Naive B cell (primary cell): ENCODE measurements around the gene CDK11B. TPM values are rescaled to one million over a fixed set of nuclear protein-coding genes. Genes with fewer than 3 reads are reported as not detected.
"Not testable (repeated sequence)": the region's sequence is repeated elsewhere in the genome, so short reads cannot be mapped to it uniquely, and the experiment has no call there.

ENCODE experiments used
- ATAC-seq, 2 donors: fragments of 150-1000 bp; cut with Tn5 transposase; 2 replicates each; pipeline ENCODE4 v1.10.0; 2021; ENCODE audit warnings: low read depth in 2 of 2, mild to moderate bottlenecking in 2 of 2, moderate library complexity in 2 of 2
- DNase-seq: peaks from one replicate; pipeline ENCODE4 v3.0.0; 2022
- H3K27ac Mint-ChIP-seq, 6 donors: one replicate each; pipeline ENCODE4 v1.8.0; 2020 to 2022; ENCODE audit warnings: mild to moderate bottlenecking in 6 of 6, mixed read lengths in 6 of 6, moderate library complexity in 5 of 6, inconsistent platforms in 2 of 6
- H3K27me3 Mint-ChIP-seq, 3 donors: one replicate each; pipeline ENCODE4 v1.8.0; 2021 to 2022; ENCODE audit warnings: mixed read lengths in 3 of 3, mild to moderate bottlenecking in 1 of 3
- H3K36me3 Mint-ChIP-seq, 2 donors: one replicate each; pipeline ENCODE4 v1.8.0; 2020 to 2022; ENCODE audit warnings: mixed read lengths in 2 of 2, inconsistent platforms in 1 of 2, mild to moderate bottlenecking in 1 of 2
- H3K4me1 Mint-ChIP-seq, 3 donors: one replicate each; pipeline ENCODE4 v1.8.0; 2020 to 2022; ENCODE audit warnings: mixed read lengths in 3 of 3, inconsistent platforms in 1 of 3, mild to moderate bottlenecking in 1 of 3, moderate library complexity in 1 of 3
- H3K4me3 Mint-ChIP-seq, 8 donors: one replicate each; pipeline ENCODE4 v1.8.0; 2020 to 2022; ENCODE audit warnings: mild to moderate bottlenecking in 8 of 8, mixed read lengths in 8 of 8, moderate library complexity in 8 of 8, inconsistent platforms in 2 of 8
- H3K9me3 Mint-ChIP-seq, 7 donors: one replicate each; pipeline ENCODE4 v1.8.0; 2020 to 2022; ENCODE audit warnings: mixed read lengths in 7 of 7, mild to moderate bottlenecking in 5 of 7, inconsistent platforms in 2 of 7, moderate library complexity in 1 of 7
- polyA plus RNA-seq, 6 donors: library from polyadenylated mRNA; unstranded; fragments of 300-500 nt; fragmentation: Illumina TruSeq; gene quantifications; one replicate each; pipeline ENCODE4 v1.2.3, GENCODE V29; 2021; ENCODE audit warnings: low read depth in 6 of 6

Gene CDK11B
- polyA plus RNA-seq, 6 donors from 2014 or later = 2.2 to 17.5 (median 8.4) TPM

DNA sequence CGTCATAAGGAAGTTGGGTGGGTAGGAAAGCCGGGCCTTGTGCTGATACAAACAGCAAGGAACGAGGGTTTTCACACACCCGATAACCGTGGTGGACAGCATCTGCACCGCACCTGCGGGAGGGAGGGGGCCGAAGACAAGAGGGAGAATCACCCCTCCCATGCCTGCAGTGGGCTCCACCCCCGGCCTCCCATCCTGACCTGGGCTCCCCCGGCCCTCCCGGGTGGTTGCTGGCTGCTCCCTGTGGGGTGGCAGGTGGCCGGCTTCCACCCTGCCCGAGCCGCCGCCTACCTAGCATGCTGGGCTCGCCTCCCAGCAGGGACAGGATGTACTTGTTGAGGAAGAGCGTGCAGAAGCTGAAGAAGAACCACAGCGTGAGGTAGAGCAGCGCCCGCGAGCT, 17.3 kb upstream of the CDK11B start:
- DNase-seq, ATAC-seq, H3K4me3 Mint-ChIP-seq, H3K27ac Mint-ChIP-seq, H3K9me3 Mint-ChIP-seq, H3K36me3 Mint-ChIP-seq, H3K27me3 Mint-ChIP-seq: not testable (repeated sequence)
- peaks cover 21 to 33% (median 26%) of the 10 kb centered on the region in 3 donors for H3K4me1 Mint-ChIP-seq

GRCh38 chr1:1675218-1675617, 16.4 kb upstream of the CDK11B start:
- not testable (repeated sequence) for ATAC-seq, H3K4me3 Mint-ChIP-seq, DNase-seq, H3K27ac Mint-ChIP-seq, H3K36me3 Mint-ChIP-seq, H3K9me3 Mint-ChIP-seq, H3K27me3 Mint-ChIP-seq
- H3K4me1 Mint-ChIP-seq = peaks cover 19 to 30% (median 23%) of the 10 kb centered on the region in 3 donors

DNA sequence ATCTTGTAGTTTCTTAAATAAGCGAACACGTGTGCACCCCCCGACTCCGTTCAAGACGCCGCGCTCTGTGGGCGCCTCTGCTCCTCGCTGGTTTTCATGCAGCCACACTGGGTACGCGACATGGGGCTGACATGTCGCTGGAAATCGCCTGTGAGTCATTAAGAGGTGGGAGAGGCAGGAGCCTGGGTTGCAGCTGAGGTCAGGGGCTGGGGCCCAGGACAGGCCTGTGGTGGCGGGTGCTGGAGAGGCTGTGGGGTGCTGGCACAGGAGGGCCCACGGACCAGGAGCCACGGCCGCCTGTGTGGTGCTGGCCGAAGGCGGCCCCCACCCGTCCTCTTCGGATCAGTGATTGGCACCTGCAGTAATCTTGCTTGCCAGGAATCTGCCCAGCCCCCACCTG, 16.0 kb upstream of the CDK11B start:
- Mint-ChIP-seq H3K4me1 (peaks cover 19 to 28% (median 23%) of the 10 kb centered on the region in 3 donors), H3K27ac (peak overlapping the region in 1 of 6 donors; percentile 79)
- H3K4me3 Mint-ChIP-seq, H3K27me3 Mint-ChIP-seq, DNase-seq, H3K36me3 Mint-ChIP-seq, ATAC-seq, H3K9me3 Mint-ChIP-seq: not testable (repeated sequence)

- Mint-ChIP-seq H3K27ac (peak overlapping the region in 2 of 6 donors; percentile 36 to 47), H3K27me3 (no peaks in the 10 kb centered on the region), H3K36me3 (no peaks in the 10 kb centered on the region), H3K9me3 (no peaks in the 10 kb centered on the region), H3K4me1 (peaks cover 0 to 5% (median 2%) of the 10 kb centered on the region in 3 donors), H3K4me3 (no peak overlapping the region)
- ATAC-seq = no peak
- DNase-seq = no peak
Observed at GRCh38 chr1:1672181-1672965, 13.6 kb upstream of the CDK11B start.

- peak overlapping the region in 2 of 6 donors; percentile 36 to 58 for H3K27ac Mint-ChIP-seq
- ATAC-seq (no peak), DNase-seq (no peak)
- no peak overlapping the region for H3K4me3 Mint-ChIP-seq
- H3K27me3 Mint-ChIP-seq = no peaks in the 10 kb centered on the region
- H3K4me1 Mint-ChIP-seq = peaks cover 0 to 2% (median 0%) of the 10 kb centered on the region in 3 donors
- H3K9me3 Mint-ChIP-seq = no peaks in the 10 kb centered on the region
- H3K36me3 Mint-ChIP-seq = no peaks in the 10 kb centered on the region
Observed at GRCh38 chr1:1671365-1672119, 12.7 kb upstream of the CDK11B start.

GRCh38 chr1:1670866-1671265, 12.1 kb upstream of the CDK11B start:
- no peak for ATAC-seq
- DNase-seq = no peak
- H3K27me3 Mint-ChIP-seq = no peaks in the 10 kb centered on the region
- H3K27ac Mint-ChIP-seq = peak overlapping the region in 1 of 6 donors; percentile 58
- H3K9me3 Mint-ChIP-seq = no peaks in the 10 kb centered on the region
- H3K4me1 Mint-ChIP-seq = peaks cover 0 to 2% (median 0%) of the 10 kb centered on the region in 3 donors
- H3K4me3 Mint-ChIP-seq = no peak overlapping the region
- H3K36me3 Mint-ChIP-seq = no peaks in the 10 kb centered on the region

GRCh38 chr1:1669468-1670440, 10.9 kb upstream of the CDK11B start:
- Mint-ChIP-seq H3K27ac (peak overlapping the region in 1 of 6 donors; percentile 11), H3K36me3 (no peaks in the 10 kb centered on the region)
- no peak for ATAC-seq

DNA sequence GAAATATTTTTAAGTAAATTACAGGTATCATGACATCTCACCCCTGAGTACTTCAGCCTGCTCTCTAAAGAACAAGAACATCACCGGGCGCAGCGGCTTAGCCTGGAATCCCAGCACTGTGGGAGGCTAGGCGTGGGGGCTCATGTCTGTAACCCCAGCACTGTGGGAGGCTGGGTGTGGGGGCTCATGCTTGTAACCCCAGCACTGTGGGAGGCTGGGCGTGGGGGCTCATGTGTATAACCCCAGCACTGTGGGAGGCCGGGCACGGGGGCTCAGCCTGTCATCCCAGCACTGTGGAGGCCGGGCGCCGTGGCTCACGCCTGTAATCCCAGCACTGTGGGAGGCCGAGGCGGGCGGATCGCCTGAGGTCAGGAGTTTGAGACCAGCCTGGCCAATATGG, 7.7 kb upstream of the CDK11B start:
- no peak for ATAC-seq
- H3K4me3 Mint-ChIP-seq = peak overlapping the region in 1 of 8 donors; percentile 42

More at GRCh38 chr1:1669468-1670440, 10.9 kb upstream of the CDK11B start:
- peaks cover 0 to 2% (median 0%) of the 10 kb centered on the region in 3 donors for H3K4me1 Mint-ChIP-seq
- no peaks in the 10 kb centered on the region for H3K27me3 Mint-ChIP-seq
- H3K4me3 Mint-ChIP-seq = peak overlapping the region in 1 of 8 donors; percentile 44
- no peak for DNase-seq
- H3K9me3 Mint-ChIP-seq = no peaks in the 10 kb centered on the region

DNA sequence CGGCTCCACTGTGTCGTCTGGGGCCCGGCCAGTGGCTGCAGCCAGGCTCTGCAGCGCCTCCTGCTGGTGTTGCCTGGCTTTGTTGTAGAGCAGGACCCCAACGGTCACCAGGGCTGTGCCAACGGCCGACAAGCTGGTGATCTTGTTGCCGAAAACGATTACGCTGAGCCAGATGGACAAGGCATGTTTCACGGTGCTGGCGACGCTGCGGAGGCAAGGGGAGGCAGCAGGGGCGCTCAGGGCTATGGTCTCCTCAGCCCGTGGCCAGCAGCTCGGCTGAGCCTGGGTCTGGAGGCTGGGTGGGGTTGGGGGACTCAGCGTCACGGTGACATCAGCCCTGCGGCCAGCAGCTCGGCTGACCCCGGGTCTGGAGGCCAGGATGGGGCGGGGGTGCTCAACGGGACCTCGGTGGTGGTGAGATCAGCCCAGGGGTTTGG, 7.0 kb upstream of the CDK11B start:
- H3K4me3 Mint-ChIP-seq = no peak overlapping the region
- no peaks in the 10 kb centered on the region for H3K27me3 Mint-ChIP-seq
- peaks cover 0 to 2% (median 0%) of the 10 kb centered on the region in 3 donors for H3K4me1 Mint-ChIP-seq
- DNase-seq (no peak), ATAC-seq (no peak)
- H3K27ac Mint-ChIP-seq = peak overlapping the region in 1 of 6 donors; percentile 29
- H3K36me3 Mint-ChIP-seq = no peaks in the 10 kb centered on the region
- no peaks in the 10 kb centered on the region for H3K9me3 Mint-ChIP-seq

More for the DNA sequence above, 7.7 kb upstream of the CDK11B start:
- H3K36me3 Mint-ChIP-seq = no peaks in the 10 kb centered on the region
- H3K27ac Mint-ChIP-seq = peak overlapping the region in 1 of 6 donors; percentile 68
- no peaks in the 10 kb centered on the region for H3K27me3 Mint-ChIP-seq
- peaks cover 0 to 2% (median 0%) of the 10 kb centered on the region in 3 donors for H3K4me1 Mint-ChIP-seq
- no peaks in the 10 kb centered on the region for H3K9me3 Mint-ChIP-seq
- DNase-seq = no peak

- DNase-seq = no peak
- H3K27me3 Mint-ChIP-seq = no peaks in the 10 kb centered on the region
- H3K4me1 Mint-ChIP-seq = peaks cover 0 to 2% (median 0%) of the 10 kb centered on the region in 3 donors
- ATAC-seq = no peak
- no peak overlapping the region for H3K4me3 Mint-ChIP-seq
- no peaks in the 10 kb centered on the region for H3K36me3 Mint-ChIP-seq
- H3K9me3 Mint-ChIP-seq = no peaks in the 10 kb centered on the region
- no peak overlapping the region for H3K27ac Mint-ChIP-seq
Observed at GRCh38 chr1:1664941-1665814, 6.4 kb upstream of the CDK11B start.

DNA sequence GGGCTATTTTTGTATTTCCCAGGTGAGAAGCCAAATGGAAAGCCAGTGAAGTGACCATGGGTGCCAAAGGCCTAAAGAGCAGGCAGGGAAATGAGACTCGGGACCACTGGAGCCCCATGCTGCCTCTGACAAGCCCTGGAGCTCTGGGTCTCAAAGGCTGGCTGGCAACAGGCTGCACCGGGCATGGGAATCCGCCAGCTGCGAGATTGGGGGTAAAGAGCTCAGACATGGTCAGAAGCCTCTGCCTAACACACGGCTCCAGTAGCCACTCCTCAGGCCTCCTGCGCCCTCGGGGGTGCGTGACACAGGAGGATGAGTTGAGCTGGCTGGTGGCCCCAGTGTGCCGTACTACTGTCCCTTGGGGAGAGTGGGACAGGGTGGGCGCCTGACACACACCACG, 5.5 kb upstream of the CDK11B start:
- DNase-seq, H3K9me3 Mint-ChIP-seq, H3K27me3 Mint-ChIP-seq, H3K4me3 Mint-ChIP-seq, H3K27ac Mint-ChIP-seq, H3K4me1 Mint-ChIP-seq, ATAC-seq, H3K36me3 Mint-ChIP-seq: not testable (repeated sequence)

DNA sequence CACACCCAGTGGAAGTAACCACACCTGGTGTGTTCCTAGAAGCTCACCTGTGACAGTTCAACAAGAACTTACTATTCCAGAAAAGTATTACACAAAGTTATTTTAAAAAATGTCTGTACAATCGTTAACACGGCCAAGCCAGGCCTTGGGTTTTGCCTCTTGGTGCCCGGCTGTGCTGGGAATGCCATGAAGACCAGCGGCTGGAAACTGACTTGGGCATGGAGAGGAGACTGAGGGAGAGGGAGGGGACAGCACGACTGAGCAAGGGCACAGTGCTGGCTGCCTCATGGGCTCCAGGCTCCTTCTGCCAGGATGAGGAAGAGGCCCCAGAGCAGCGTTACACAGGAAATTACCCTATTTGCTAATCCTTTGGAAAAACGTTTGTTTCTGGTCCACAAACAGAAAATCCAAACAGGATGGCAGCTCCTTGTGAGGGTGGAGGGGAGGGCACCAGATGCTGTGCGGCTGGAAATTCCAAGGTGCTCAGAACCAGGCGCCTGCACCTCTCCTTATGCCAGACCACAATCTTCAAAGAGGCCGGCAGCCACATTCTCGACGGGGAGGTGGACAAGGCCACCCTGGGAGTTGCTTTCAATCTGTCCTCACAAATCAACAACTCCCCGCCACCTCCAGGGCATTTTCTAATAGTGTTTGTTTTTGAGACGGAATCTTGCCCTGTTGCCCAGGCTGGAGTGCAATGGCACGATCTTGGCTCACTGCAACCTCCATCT, 4.2 kb upstream of the CDK11B start:
- H3K4me3 Mint-ChIP-seq = peak overlapping the region in 1 of 8 donors; percentile 62
- H3K27ac Mint-ChIP-seq = peak overlapping the region in 1 of 6 donors; percentile 49
- H3K9me3 Mint-ChIP-seq, ATAC-seq, DNase-seq, H3K36me3 Mint-ChIP-seq, H3K27me3 Mint-ChIP-seq, H3K4me1 Mint-ChIP-seq: not testable (repeated sequence)
